ENCODE data around the gene CX3CR1. TPM values are rescaled to one million over a fixed set of nuclear protein-coding genes. Genes with fewer than 3 reads are reported as not detected.

CX3CR1 gene
- total and polyA plus RNA-seq, 10 of the 15 experiments (the other 5 are each of a cell fraction or from before 2014, with no cell fraction given) = 0.05 to 0.53 (median 0.15) TPM

DNA sequence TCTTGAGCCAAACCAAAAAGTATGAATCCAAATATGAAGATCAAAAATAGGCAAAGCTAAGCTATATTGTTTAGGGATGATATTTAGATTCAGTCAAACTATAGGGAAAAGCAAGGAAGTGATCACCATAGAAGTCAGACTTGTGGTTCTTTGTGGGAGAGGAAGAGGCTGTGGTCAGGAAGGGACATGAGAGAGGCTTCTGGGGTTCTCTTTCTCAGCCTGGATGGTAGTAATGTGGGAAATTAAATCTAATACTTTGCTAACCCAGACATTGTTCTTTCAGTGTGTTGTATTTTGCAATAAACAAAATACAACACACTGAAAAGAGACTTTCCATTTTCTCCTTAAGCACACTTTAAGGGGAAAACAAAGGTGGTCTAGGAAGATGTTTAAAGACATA, 3.1 kb downstream of the CX3CR1 start:
- no TSS peak for BruUV-seq (replicated peaks)
- ChIA-PET SMC1A (ENCODE audit: uncharacterized antibody, unreplicated experiment) (interaction anchor here (1.3 to 20.6 kb wide), 3 partner anchors 12 to 83 kb away, joined by 3 to 648 read pairs (median 163); partner anchors contain the start of gene XIRP1), CTCF (interaction anchor here (0.7 to 15.5 kb wide), 4 partner anchors 13 to 87 kb away, joined by 3 to 191 read pairs (median 4); partner anchors contain the start of gene XIRP1), RAD21 (ENCODE audit: unreplicated experiment) (interaction anchor here (1.4 to 4.3 kb wide), 2 partner anchors 12 to 86 kb away, joined by 3 to 19 read pairs; no protein-coding TSS in a partner anchor), POLR2A (interaction anchor here (0.6 kb wide), 1 partner anchor 107 kb away, joined by 3 read pairs; no protein-coding TSS in a partner anchor)
- H3K9ac ChIP-seq (ENCODE audit: control insufficient read depth, insufficient read depth, low read length) = no peak overlapping the region
- H3K4me3 ChIP-seq = no peak overlapping the region
- TF ChIP-seq NR2C1 (IDR thresholded peaks at IDR 0.05) (no peak), ATF7 (IDR thresholded peaks at IDR 0.05; ENCODE audit: low read depth) (no peak), STAT3 (IDR thresholded peaks at IDR 0.05; ENCODE audit: low read depth, low read length) (no peak), SUPT20H (IDR thresholded peaks at IDR 0.05; ENCODE audit: borderline replicate concordance, control insufficient read depth, low read depth, low read length) (no peak), RELA (IDR thresholded peaks at IDR 0.05; ENCODE audit: borderline replicate concordance, partially characterized antibody) (no peak), RBBP5 (conservative IDR thresholded peaks at IDR 0.05) (no peak), BACH1 (IDR thresholded peaks at IDR 0.05; ENCODE audit: borderline replicate concordance) (no peak), MXI1 (IDR thresholded peaks at IDR 0.05; ENCODE audit: low read depth, low read length) (no peak), ASH2L (IDR thresholded peaks at IDR 0.05; ENCODE audit: borderline replicate concordance, low read depth) (no peak), IRF4 (IDR thresholded peaks at IDR 0.05; ENCODE audit: low read depth, low read length) (no peak), POLR2A (IDR thresholded peaks at IDR 0.05; ENCODE audit: low read depth, low read length) (no peak)
- TF ChIP-seq, protein P1, sequence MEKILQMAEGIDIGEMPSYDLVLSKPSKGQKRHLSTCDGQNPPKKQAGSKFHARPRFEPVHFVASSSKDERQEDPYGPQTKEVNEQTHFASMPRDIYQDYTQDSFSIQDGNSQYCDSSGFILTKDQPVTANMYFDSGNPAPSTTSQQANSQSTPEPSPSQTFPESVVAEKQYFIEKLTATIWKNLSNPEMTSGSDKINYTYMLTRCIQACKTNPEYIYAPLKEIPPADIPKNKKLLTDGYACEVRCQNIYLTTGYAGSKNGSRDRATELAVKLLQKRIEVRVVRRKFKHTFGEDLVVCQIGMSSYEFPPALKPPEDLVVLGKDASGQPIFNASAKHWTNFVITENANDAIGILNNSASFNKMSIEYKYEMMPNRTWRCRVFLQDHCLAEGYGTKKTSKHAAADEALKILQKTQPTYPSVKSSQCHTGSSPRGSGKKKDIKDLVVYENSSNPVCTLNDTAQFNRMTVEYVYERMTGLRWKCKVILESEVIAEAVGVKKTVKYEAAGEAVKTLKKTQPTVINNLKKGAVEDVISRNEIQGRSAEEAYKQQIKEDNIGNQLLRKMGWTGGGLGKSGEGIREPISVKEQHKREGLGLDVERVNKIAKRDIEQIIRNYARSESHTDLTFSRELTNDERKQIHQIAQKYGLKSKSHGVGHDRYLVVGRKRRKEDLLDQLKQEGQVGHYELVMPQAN (conservative IDR thresholded peaks at IDR 0.05) = no peak
- TF ChIP-seq, protein P2, sequence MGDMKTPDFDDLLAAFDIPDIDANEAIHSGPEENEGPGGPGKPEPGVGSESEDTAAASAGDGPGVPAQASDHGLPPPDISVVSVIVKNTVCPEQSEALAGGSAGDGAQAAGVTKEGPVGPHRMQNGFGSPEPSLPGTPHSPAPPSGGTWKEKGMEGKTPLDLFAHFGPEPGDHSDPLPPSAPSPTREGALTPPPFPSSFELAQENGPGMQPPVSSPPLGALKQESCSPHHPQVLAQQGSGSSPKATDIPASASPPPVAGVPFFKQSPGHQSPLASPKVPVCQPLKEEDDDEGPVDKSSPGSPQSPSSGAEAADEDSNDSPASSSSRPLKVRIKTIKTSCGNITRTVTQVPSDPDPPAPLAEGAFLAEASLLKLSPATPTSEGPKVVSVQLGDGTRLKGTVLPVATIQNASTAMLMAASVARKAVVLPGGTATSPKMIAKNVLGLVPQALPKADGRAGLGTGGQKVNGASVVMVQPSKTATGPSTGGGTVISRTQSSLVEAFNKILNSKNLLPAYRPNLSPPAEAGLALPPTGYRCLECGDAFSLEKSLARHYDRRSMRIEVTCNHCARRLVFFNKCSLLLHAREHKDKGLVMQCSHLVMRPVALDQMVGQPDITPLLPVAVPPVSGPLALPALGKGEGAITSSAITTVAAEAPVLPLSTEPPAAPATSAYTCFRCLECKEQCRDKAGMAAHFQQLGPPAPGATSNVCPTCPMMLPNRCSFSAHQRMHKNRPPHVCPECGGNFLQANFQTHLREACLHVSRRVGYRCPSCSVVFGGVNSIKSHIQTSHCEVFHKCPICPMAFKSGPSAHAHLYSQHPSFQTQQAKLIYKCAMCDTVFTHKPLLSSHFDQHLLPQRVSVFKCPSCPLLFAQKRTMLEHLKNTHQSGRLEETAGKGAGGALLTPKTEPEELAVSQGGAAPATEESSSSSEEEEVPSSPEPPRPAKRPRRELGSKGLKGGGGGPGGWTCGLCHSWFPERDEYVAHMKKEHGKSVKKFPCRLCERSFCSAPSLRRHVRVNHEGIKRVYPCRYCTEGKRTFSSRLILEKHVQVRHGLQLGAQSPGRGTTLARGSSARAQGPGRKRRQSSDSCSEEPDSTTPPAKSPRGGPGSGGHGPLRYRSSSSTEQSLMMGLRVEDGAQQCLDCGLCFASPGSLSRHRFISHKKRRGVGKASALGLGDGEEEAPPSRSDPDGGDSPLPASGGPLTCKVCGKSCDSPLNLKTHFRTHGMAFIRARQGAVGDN (IDR thresholded peaks at IDR 0.05) = no peak
- peaks cover 0 to 3% of the 10 kb centered on the region in 2 experiments; a peak in 1 of 4 replicates for H3K27me3 ChIP-seq (replicated peaks in 1 of 2; ENCODE audit: control insufficient read depth in 2 of 2, insufficient read depth in 2 of 2, low read length in 1 of 2)
- H3K4me1 ChIP-seq (ENCODE audit: control insufficient read depth, insufficient read depth, low read length) = peaks cover 4% of the 10 kb centered on the region
- H3K36me3 ChIP-seq (ENCODE audit: control insufficient read depth in 2 of 2, insufficient read depth in 2 of 2, low read length in 1 of 2) = no peaks in the 10 kb centered on the region
- no peaks in the 10 kb centered on the region for H4K20me1 ChIP-seq (ENCODE audit: control insufficient read depth, insufficient read depth)
- ATAC-seq (no peak), FAIRE-seq (no peak), DNase-seq (ENCODE audit: low read depth, low spot score) (no peak)
- no peak overlapping the region for H2AFZ ChIP-seq (ENCODE audit: control insufficient read depth, low read depth, low read length)
- H3K9me3 ChIP-seq (replicated peaks; ENCODE audit: control insufficient read depth, insufficient read depth, low read length) = no peaks in the 10 kb centered on the region
- intact Hi-C loops (cut with micrococcal nuclease; ENCODE audit: unreplicated experiment) (no loop called here), in situ Hi-C loops (cut with MboI) (no loop called here)
- H3K79me2 ChIP-seq (ENCODE audit: control insufficient read depth, insufficient read depth, low read length) = no peaks in the 10 kb centered on the region
- no peak overlapping the region for H3K4me2 ChIP-seq (ENCODE audit: control insufficient read depth, insufficient read depth)
- no peak overlapping the region for H3K27ac ChIP-seq (ENCODE audit: control insufficient read depth, insufficient read depth)
